OCI-LY3 (cell line): ENCODE measurements around the gene CSTPP1.

Experiments used
- CTCF ChIP-seq: fragments of 200-600, 300-600 bp; sonication (generic); IDR thresholded peaks from 2 replicates; pipeline ENCODE4 v1.5.1; 2014; ENCODE audit warnings: antibody characterized with exemption, low read length, low read depth
- EZH2phosphoT487 ChIP-seq: fragments of 200-600 bp; shearing (Covaris generic); IDR thresholded peaks from 2 replicates; pipeline ENCODE4 v1.6.1; 2018; ENCODE audit warnings: antibody characterized with exemption, mixed run types, low read depth

DNA sequence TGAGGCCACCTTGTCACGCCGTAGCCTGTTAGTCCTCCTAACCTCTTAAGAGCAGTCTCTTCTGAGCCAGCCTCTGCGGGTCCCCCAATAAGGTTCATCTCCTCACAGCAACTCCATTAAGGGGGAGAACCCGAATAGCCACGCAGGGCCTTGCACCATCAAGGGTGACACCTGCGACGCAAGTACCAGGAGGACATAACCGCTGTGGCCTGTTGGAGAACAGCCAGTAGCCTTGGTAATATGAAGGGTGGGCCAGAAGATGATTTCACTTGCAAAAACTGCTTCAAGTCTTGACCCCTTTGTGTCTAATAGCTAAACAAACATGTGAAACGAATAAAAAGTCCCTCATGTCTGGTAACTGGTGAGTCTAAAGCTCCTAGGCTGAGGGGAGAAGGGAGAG is 225.3 kb downstream of the CSTPP1 start:
- TF ChIP-seq EZH2phosphoT487, result no peak
- TF ChIP-seq CTCF, result no peak
